Pancreas (tissue), 10 donors: Measurements from ENCODE around the gene CD58. TPM values are rescaled to one million over a fixed set of nuclear protein-coding genes. Genes with fewer than 3 reads are reported as not detected.

Experiments used
- ATAC-seq, 4 donors: fragments of 200-7000 bp; cut with Tn5 transposase; one replicate each; pipeline versions ENCODE4 v1.8.0 to v1.9.1; 2020; ENCODE audit warnings: mild to moderate bottlenecking in 4 of 4, moderate library complexity in 4 of 4
- DNase-seq, 6 donors: peaks; one replicate each; pipeline ENCODE4 v3.0.0-alpha.2; 2020
- FAIRE-seq: peaks from 2 replicates; lab custom pipeline; 2012; peaks lifted over from hg19 to GRCh38; lab: Jason Lieb, UNC
- H3K27ac ChIP-seq, 4 donors: fragments of 200-600 bp; sonication (generic); 1 replicate in 3 of 4; 2 replicates in 1 of 4; pipeline versions ENCODE4 v1.5.0 to v1.8.0; 2020
- H3K27me3 ChIP-seq, 4 donors: fragments of 200-600 bp; one replicate each; pipeline ENCODE4 v1.8.0; 2021
- H3K36me3 ChIP-seq, 3 donors: fragments of 200-600 bp; sonication (generic) in 1 of 3; one replicate each; pipeline versions ENCODE4 v1.5.0 to v1.8.0; 2020 to 2021
- H3K4me1 ChIP-seq, 3 donors: fragments of 200-600 bp; one replicate each; pipeline ENCODE4 v1.8.0; 2021
- H3K4me3 ChIP-seq, 4 donors: fragments of 200-600 bp; sonication (generic) in 2 of 4; one replicate each; pipeline versions ENCODE4 v1.5.0 to v1.8.0; 2020 to 2021
- H3K9me3 ChIP-seq, 4 donors: fragments of 200-600 bp; one replicate each; pipeline ENCODE4 v1.8.0; 2021
- CTCF ChIP-seq, 4 donors: fragments of 200-600 bp; sonication (generic) in 3 of 4; IDR thresholded peaks; one replicate each; pipeline versions ENCODE4 v1.5.0 to v1.8.0; 2021; ENCODE audit warnings: antibody characterized with exemption in 4 of 4
- WGBS, 2 donors: extraction: QIAGEN DNeasy Blood & Tissue Kit; methylation state at CpG; one replicate each; pipeline ENCODE4 v1.1.7; 2013; 5-methylcytosine and 5-hydroxymethylcytosine counted together
- intact Hi-C, 3 donors: fragments of 100-400 bp; cut with DNase I; formaldehyde crosslinking; loops; one replicate each; pipeline versions ENCODE4 v1.11.1 to v1.14.2; 2022
- polyA plus RNA-seq, 2 donors: library from polyadenylated mRNA; stranded (reverse); fragments of 200-250 nt; gene quantifications; one replicate each; pipeline ENCODE4 v1.2.3, GENCODE V29; 2013
- total RNA-seq, 6 donors: library from RNA; stranded (reverse); fragmentation: NEBNext Ultra II Directional in 4 of 6; extraction: Animal tissue kit (Norgen Biotek cat#: 25700) in 4 of 6; gene quantifications; one replicate each; pipeline versions ENCODE4 v1.2.1 to v1.2.4, GENCODE V29; 2021 to 2023
- donor health status: healthy with polysubstance abuse.
- donor health status: DM: no; HTN: no; CAD: no; lungs with moderate emphysema.
- donor health status: DM: no; HTN: no; CAD: no.
- donor health status: control.
- donor health status: control.
- donor health status: Bipolar disorder and iron deficiency.
- donor health status: DM: yes; HTN: yes; CAD: no.
- donor health status: DM: no; HTN: no; CAD: no.
- donor health status: DM: no; HTN: no; CAD: no.
- donor health status: DM: yes; HTN: yes; CAD: no.

CD58 gene
- total and polyA plus RNA-seq, 8 donors: 1.7 to 9.1 (median 4.0) TPM

- FAIRE-seq (no peak), ATAC-seq (no peak), DNase-seq (no peak)
- H3K4me1 ChIP-seq: no peaks in the 10 kb centered on the region
- H3K36me3 ChIP-seq: no peaks in the 10 kb centered on the region
- no peaks in the 10 kb centered on the region for H3K9me3 ChIP-seq
- intact Hi-C loops: no loop called here
- H3K27me3 ChIP-seq: no peaks in the 10 kb centered on the region
- no peak overlapping the region for H3K4me3 ChIP-seq
- H3K27ac ChIP-seq: no peak overlapping the region
- WGBS, 2 donors: 80 to 81% methylated on average over 3 of the region's 3 CpGs
- no peak for TF ChIP-seq CTCF (IDR thresholded peaks at IDR 0.05)
These were observed 33.6 kb downstream of the CD58 start for GRCh38 chr1:116537040-116537831.

GRCh38 chr1:116534014-116534739 lies 36.6 kb downstream of the CD58 start:
- WGBS, 2 donors: 85 to 86% methylated on average over 45 of the region's 45 CpGs
- Histone ChIP-seq H3K4me3 (no peak overlapping the region), H3K9me3 (no peaks in the 10 kb centered on the region), H3K36me3 (no peaks in the 10 kb centered on the region), H3K4me1 (no peaks in the 10 kb centered on the region), H3K27me3 (no peaks in the 10 kb centered on the region), H3K27ac (no peak overlapping the region)
- ATAC-seq: no peak
- intact Hi-C loops: no loop called here
- DNase-seq: no peak
- FAIRE-seq: no peak
- no peak for TF ChIP-seq CTCF (IDR thresholded peaks at IDR 0.05)

- WGBS, 2 donors: 85 to 91% methylated on average over 3 of the region's 3 CpGs
- FAIRE-seq: no peak
- no peaks in the 10 kb centered on the region for H3K36me3 ChIP-seq
- no peak for DNase-seq
- H3K4me3 ChIP-seq: no peak overlapping the region
- H3K9me3 ChIP-seq: no peaks in the 10 kb centered on the region
- intact Hi-C loops: no loop called here
- no peaks in the 10 kb centered on the region for H3K4me1 ChIP-seq
- H3K27ac ChIP-seq: no peak overlapping the region
- TF ChIP-seq CTCF (IDR thresholded peaks at IDR 0.05): no peak
- no peaks in the 10 kb centered on the region for H3K27me3 ChIP-seq
- ATAC-seq: no peak
These were observed 37.4 kb downstream of the CD58 start for GRCh38 chr1:116533429-116533820.

GRCh38 chr1:116532671-116533428 lies 38.0 kb downstream of the CD58 start:
- H3K9me3 ChIP-seq: no peaks in the 10 kb centered on the region
- H3K27ac ChIP-seq: no peak overlapping the region
- ATAC-seq (no peak), DNase-seq (no peak), FAIRE-seq (no peak)
- H3K4me3 ChIP-seq: no peak overlapping the region
- no peaks in the 10 kb centered on the region for H3K36me3 ChIP-seq
- no peaks in the 10 kb centered on the region for H3K27me3 ChIP-seq
- intact Hi-C loops: no loop called here
- no peak for TF ChIP-seq CTCF (IDR thresholded peaks at IDR 0.05)
- 91 to 96% methylated on average over 23 of the region's 23 CpGs for WGBS, 2 donors
- H3K4me1 ChIP-seq: no peaks in the 10 kb centered on the region
